ENCODE data around the gene YBX1.

Gene YBX1

DNA sequence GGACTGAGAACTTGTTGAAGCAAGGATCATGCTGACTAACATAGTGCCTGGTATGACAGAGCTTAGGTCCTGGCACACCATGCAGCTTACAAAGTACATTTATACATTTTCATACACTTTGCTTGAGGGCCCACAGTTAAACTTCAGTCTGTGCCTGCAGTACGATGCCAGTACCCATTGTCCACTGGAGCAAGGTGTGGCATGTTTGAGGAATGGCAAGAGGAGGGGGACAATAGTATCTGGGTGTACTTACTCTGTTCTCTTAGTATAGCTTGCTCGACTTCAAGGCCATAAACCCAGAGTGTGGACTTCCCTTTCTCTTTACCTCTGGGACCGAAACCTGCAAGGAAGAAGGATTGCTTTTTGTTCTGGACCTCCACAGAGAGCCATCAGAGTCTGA is 6.8 kb upstream of the YBX1 start:
- Histone ChIP-seq H3K4me3 (ENCODE audit: low read depth, low read length) (no peak overlapping the region), H3K27ac (ENCODE audit: extremely low read depth, low read depth, low read length) (no peak overlapping the region), H3K4me1 (ENCODE audit: control insufficient read depth, insufficient read depth, low read length) (no peaks in the 10 kb centered on the region), H3K9me3 (ENCODE audit: control insufficient read depth, insufficient read depth, low read depth, low read length) (no peaks in the 10 kb centered on the region), H3K36me3 (ENCODE audit: control insufficient read depth in 2 of 2, insufficient read depth in 1 of 2, low read length in 2 of 2) (peaks cover 13 to 63% of the 10 kb centered on the region in 2 experiments; a peak in 2 of 3 replicates)
- TF ChIP-seq ZNF214 (tag by site-specific recombination; IDR thresholded peaks at IDR 0.05; ENCODE audit: borderline replicate concordance) (no peak), ZNF776 (tag by site-specific recombination; IDR thresholded peaks at IDR 0.05; ENCODE audit: borderline replicate concordance) (no peak), ZNF843 (tag by site-specific recombination; IDR thresholded peaks at IDR 0.05) (no peak), ZNF624 (tag by site-specific recombination; IDR thresholded peaks at IDR 0.05) (no peak), ZNF473 (tag by site-specific recombination; IDR thresholded peaks at IDR 0.05) (no peak), ZBTB21 (tag by site-specific recombination; IDR thresholded peaks at IDR 0.05) (no peak), ZBTB8A (tag by site-specific recombination; IDR thresholded peaks at IDR 0.05) (no peak), ZNF561 (tag by site-specific recombination; IDR thresholded peaks at IDR 0.05; ENCODE audit: borderline replicate concordance) (no peak), ZNF521 (tag by site-specific recombination; IDR thresholded peaks at IDR 0.05) (no peak), ZNF37A (tag by site-specific recombination; IDR thresholded peaks at IDR 0.05) (no peak), ZNF747 (tag by site-specific recombination; IDR thresholded peaks at IDR 0.05) (no peak), ZNF629 (tag by site-specific recombination; IDR thresholded peaks at IDR 0.05) (no peak)
- TF ChIP-seq, protein P1, sequence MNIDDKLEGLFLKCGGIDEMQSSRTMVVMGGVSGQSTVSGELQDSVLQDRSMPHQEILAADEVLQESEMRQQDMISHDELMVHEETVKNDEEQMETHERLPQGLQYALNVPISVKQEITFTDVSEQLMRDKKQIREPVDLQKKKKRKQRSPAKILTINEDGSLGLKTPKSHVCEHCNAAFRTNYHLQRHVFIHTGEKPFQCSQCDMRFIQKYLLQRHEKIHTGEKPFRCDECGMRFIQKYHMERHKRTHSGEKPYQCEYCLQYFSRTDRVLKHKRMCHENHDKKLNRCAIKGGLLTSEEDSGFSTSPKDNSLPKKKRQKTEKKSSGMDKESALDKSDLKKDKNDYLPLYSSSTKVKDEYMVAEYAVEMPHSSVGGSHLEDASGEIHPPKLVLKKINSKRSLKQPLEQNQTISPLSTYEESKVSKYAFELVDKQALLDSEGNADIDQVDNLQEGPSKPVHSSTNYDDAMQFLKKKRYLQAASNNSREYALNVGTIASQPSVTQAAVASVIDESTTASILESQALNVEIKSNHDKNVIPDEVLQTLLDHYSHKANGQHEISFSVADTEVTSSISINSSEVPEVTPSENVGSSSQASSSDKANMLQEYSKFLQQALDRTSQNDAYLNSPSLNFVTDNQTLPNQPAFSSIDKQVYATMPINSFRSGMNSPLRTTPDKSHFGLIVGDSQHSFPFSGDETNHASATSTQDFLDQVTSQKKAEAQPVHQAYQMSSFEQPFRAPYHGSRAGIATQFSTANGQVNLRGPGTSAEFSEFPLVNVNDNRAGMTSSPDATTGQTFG (tag by site-specific recombination; IDR thresholded peaks at IDR 0.05; ENCODE audit: borderline replicate concordance), result no peak
- TF ChIP-seq, protein P2, sequence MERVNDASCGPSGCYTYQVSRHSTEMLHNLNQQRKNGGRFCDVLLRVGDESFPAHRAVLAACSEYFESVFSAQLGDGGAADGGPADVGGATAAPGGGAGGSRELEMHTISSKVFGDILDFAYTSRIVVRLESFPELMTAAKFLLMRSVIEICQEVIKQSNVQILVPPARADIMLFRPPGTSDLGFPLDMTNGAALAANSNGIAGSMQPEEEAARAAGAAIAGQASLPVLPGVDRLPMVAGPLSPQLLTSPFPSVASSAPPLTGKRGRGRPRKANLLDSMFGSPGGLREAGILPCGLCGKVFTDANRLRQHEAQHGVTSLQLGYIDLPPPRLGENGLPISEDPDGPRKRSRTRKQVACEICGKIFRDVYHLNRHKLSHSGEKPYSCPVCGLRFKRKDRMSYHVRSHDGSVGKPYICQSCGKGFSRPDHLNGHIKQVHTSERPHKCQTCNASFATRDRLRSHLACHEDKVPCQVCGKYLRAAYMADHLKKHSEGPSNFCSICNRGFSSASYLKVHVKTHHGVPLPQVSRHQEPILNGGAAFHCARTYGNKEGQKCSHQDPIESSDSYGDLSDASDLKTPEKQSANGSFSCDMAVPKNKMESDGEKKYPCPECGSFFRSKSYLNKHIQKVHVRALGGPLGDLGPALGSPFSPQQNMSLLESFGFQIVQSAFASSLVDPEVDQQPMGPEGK (tag by site-specific recombination; IDR thresholded peaks at IDR 0.05), result no peak
- TF ChIP-seq, protein P3, sequence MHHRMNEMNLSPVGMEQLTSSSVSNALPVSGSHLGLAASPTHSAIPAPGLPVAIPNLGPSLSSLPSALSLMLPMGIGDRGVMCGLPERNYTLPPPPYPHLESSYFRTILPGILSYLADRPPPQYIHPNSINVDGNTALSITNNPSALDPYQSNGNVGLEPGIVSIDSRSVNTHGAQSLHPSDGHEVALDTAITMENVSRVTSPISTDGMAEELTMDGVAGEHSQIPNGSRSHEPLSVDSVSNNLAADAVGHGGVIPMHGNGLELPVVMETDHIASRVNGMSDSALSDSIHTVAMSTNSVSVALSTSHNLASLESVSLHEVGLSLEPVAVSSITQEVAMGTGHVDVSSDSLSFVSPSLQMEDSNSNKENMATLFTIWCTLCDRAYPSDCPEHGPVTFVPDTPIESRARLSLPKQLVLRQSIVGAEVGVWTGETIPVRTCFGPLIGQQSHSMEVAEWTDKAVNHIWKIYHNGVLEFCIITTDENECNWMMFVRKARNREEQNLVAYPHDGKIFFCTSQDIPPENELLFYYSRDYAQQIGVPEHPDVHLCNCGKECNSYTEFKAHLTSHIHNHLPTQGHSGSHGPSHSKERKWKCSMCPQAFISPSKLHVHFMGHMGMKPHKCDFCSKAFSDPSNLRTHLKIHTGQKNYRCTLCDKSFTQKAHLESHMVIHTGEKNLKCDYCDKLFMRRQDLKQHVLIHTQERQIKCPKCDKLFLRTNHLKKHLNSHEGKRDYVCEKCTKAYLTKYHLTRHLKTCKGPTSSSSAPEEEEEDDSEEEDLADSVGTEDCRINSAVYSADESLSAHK (tag by site-specific recombination; IDR thresholded peaks at IDR 0.05), result no peak
- TF ChIP-seq, protein P4, sequence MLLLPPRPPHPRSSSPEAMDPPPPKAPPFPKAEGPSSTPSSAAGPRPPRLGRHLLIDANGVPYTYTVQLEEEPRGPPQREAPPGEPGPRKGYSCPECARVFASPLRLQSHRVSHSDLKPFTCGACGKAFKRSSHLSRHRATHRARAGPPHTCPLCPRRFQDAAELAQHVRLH (tag by site-specific recombination; IDR thresholded peaks at IDR 0.05), result no peak
- TF ChIP-seq, protein P5, sequence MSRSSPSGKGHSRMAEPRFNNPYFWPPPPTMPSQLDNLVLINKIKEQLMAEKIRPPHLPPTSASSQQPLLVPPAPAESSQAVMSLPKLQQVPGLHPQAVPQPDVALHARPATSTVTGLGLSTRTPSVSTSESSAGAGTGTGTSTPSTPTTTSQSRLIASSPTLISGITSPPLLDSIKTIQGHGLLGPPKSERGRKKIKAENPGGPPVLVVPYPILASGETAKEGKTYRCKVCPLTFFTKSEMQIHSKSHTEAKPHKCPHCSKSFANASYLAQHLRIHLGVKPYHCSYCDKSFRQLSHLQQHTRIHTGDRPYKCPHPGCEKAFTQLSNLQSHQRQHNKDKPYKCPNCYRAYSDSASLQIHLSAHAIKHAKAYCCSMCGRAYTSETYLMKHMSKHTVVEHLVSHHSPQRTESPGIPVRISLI (tag by site-specific recombination; IDR thresholded peaks at IDR 0.05), result no peak
- ChIA-PET POLR2A (no interaction called here), CTCF (interaction anchor here (0.8 kb wide), 1 partner anchor 13 kb away, joined by 4 read pairs; no protein-coding TSS in a partner anchor)

All from HEK293 (cell line).